ENCODE measurements around the gene HAAO.

HAAO gene

GRCh38 chr2:42754021-42754775 lies 38.2 kb downstream of the HAAO start:
- TF ChIP-seq EZH2 (optimal IDR thresholded peaks at IDR 0.05; ENCODE audit: low read depth, low read length) (no peak), EZH2phosphoT487 (IDR thresholded peaks at IDR 0.05; ENCODE audit: low read length) (no peak)
- TF ChIP-seq, protein P1, sequence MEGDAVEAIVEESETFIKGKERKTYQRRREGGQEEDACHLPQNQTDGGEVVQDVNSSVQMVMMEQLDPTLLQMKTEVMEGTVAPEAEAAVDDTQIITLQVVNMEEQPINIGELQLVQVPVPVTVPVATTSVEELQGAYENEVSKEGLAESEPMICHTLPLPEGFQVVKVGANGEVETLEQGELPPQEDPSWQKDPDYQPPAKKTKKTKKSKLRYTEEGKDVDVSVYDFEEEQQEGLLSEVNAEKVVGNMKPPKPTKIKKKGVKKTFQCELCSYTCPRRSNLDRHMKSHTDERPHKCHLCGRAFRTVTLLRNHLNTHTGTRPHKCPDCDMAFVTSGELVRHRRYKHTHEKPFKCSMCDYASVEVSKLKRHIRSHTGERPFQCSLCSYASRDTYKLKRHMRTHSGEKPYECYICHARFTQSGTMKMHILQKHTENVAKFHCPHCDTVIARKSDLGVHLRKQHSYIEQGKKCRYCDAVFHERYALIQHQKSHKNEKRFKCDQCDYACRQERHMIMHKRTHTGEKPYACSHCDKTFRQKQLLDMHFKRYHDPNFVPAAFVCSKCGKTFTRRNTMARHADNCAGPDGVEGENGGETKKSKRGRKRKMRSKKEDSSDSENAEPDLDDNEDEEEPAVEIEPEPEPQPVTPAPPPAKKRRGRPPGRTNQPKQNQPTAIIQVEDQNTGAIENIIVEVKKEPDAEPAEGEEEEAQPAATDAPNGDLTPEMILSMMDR (IDR thresholded peaks at IDR 0.05; ENCODE audit: low read length): no peak
- Histone ChIP-seq H3K27me3 (replicated peaks; ENCODE audit: insufficient read depth, low read length) (no peaks in the 10 kb centered on the region), H3K9ac (ENCODE audit: low read length) (no peak overlapping the region), H3K4me2 (ENCODE audit: low read depth, low read length) (no peak overlapping the region), H3F3A (ENCODE audit: insufficient read depth, low read length) (no peaks in the 10 kb centered on the region), H3K4me1 (ENCODE audit: low read length) (no peaks in the 10 kb centered on the region), H3K9me2 (replicated peaks; ENCODE audit: insufficient read depth, low read length) (no peaks in the 10 kb centered on the region), H4K20me1 (ENCODE audit: insufficient read depth, low read length) (no peaks in the 10 kb centered on the region), H2AFZ (ENCODE audit: low read length) (no peak overlapping the region), H3K36me3 (replicated peaks; ENCODE audit: insufficient read depth, low read length) (no peaks in the 10 kb centered on the region), H3K4me3 (ENCODE audit: low read length) (no peak overlapping the region), H3K27ac (ENCODE audit: low read length) (no peak overlapping the region), H3K9me3 (replicated peaks; ENCODE audit: insufficient read depth, low read length) (no peaks in the 10 kb centered on the region), H3K79me2 (ENCODE audit: low read length) (no peaks in the 10 kb centered on the region)
- DNase-seq: no peak

DNA sequence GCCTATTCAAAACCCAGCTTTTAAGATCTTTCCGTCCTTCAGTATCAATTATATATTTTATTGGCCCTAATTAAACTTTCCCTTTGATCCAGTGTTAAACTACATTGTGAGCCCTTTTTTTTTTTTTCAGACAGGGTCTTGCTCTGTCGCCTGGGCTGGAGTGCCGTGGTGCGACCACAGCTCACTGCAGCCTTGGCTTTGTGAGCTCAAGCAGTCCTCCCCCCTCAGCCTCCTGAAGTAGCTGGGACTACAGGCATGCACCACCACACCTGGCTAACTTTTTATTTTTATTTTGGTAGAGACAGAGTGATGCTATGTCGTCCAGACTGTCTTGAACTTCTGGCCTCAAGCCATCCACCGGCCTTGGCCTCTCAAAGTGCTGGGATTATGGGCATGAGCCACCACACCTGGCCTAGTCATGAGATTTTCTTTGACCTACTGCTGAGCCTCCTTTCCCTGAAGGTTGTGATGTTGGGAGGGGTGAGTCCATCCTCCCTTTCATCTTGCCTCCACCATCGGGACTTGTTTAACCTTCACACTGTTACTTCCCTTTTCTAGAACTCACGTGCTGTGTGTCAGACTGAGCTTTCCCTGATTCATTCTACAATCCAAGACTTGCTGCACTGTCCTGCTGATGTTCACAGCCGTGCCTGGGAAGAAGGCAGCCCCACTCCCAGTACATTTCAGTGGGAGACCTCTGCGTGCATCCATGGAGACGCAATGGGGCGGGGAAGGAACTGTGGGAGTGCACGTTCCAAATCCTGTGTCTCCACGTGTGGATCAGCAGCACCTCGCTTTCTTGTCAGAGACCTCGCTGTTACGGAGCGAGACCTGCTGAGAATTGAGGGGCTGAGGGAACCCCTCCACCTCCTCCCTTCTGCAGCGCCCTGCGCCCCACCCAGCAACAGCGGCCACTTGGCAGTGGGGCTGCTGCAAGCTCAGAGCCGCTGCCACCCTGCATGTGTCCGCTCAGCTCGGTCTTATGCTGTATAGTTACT lies 39.3 kb downstream of the HAAO start:
- Histone ChIP-seq H3K27me3 (replicated peaks; ENCODE audit: insufficient read depth, low read length) (no peaks in the 10 kb centered on the region), H3K9me2 (replicated peaks; ENCODE audit: insufficient read depth, low read length) (no peaks in the 10 kb centered on the region), H3K9me3 (replicated peaks; ENCODE audit: insufficient read depth, low read length) (no peaks in the 10 kb centered on the region), H3K27ac (ENCODE audit: low read length) (no peak overlapping the region), H3K4me1 (ENCODE audit: low read length) (no peaks in the 10 kb centered on the region), H3F3A (ENCODE audit: insufficient read depth, low read length) (no peaks in the 10 kb centered on the region), H3K9ac (ENCODE audit: low read length) (no peak overlapping the region), H3K4me3 (ENCODE audit: low read length) (no peak overlapping the region), H3K36me3 (replicated peaks; ENCODE audit: insufficient read depth, low read length) (no peaks in the 10 kb centered on the region), H2AFZ (ENCODE audit: low read length) (no peak overlapping the region), H3K79me2 (ENCODE audit: low read length) (no peaks in the 10 kb centered on the region), H4K20me1 (ENCODE audit: insufficient read depth, low read length) (no peaks in the 10 kb centered on the region), H3K4me2 (ENCODE audit: low read depth, low read length) (no peak overlapping the region)
- TF ChIP-seq, protein P1 (IDR thresholded peaks at IDR 0.05; ENCODE audit: low read length): no peak
- TF ChIP-seq EZH2phosphoT487 (IDR thresholded peaks at IDR 0.05; ENCODE audit: low read length) (no peak), EZH2 (optimal IDR thresholded peaks at IDR 0.05; ENCODE audit: low read depth, low read length) (no peak)
- no peak for DNase-seq

- no peak overlapping the region for H3K4me3 ChIP-seq (ENCODE audit: low read length)
- no peak for TF ChIP-seq EZH2phosphoT487 (IDR thresholded peaks at IDR 0.05; ENCODE audit: low read length)
- TF ChIP-seq EZH2 (optimal IDR thresholded peaks at IDR 0.05; ENCODE audit: low read depth, low read length): no peak
- TF ChIP-seq, protein P1 (IDR thresholded peaks at IDR 0.05; ENCODE audit: low read length): no peak
- H3K4me1 ChIP-seq (ENCODE audit: low read length): no peaks in the 10 kb centered on the region
- no peaks in the 10 kb centered on the region for H3F3A ChIP-seq (ENCODE audit: insufficient read depth, low read length)
- no peaks in the 10 kb centered on the region for H3K27me3 ChIP-seq (replicated peaks; ENCODE audit: insufficient read depth, low read length)
- H4K20me1 ChIP-seq (ENCODE audit: insufficient read depth, low read length): no peaks in the 10 kb centered on the region
- no peaks in the 10 kb centered on the region for H3K79me2 ChIP-seq (ENCODE audit: low read length)
- no peaks in the 10 kb centered on the region for H3K36me3 ChIP-seq (replicated peaks; ENCODE audit: insufficient read depth, low read length)
- H3K4me2 ChIP-seq (ENCODE audit: low read depth, low read length): no peak overlapping the region
- no peak overlapping the region for H3K9ac ChIP-seq (ENCODE audit: low read length)
- H3K9me3 ChIP-seq (replicated peaks; ENCODE audit: insufficient read depth, low read length): no peaks in the 10 kb centered on the region
- H3K9me2 ChIP-seq (replicated peaks; ENCODE audit: insufficient read depth, low read length): no peaks in the 10 kb centered on the region
- H3K27ac ChIP-seq (ENCODE audit: low read length): no peak overlapping the region
- no peak for DNase-seq
- no peak overlapping the region for H2AFZ ChIP-seq (ENCODE audit: low read length)
Measured at GRCh38 chr2:42752314-42752713, 40.1 kb downstream of the HAAO start.

Data from MM.1S (cell line).